HG02943 (cell line): Measurements from ENCODE around the gene GRB10.

Source experiments
- ATAC-seq: cut with Tn5 transposase; IDR thresholded peaks from one replicate; pipeline ENCODE4 v1.9.1; 2021; ENCODE audit warnings: mild to moderate bottlenecking, low read depth, moderate library complexity; ENCODE audit not compliant: unreplicated experiment

The GRB10 gene

DNA sequence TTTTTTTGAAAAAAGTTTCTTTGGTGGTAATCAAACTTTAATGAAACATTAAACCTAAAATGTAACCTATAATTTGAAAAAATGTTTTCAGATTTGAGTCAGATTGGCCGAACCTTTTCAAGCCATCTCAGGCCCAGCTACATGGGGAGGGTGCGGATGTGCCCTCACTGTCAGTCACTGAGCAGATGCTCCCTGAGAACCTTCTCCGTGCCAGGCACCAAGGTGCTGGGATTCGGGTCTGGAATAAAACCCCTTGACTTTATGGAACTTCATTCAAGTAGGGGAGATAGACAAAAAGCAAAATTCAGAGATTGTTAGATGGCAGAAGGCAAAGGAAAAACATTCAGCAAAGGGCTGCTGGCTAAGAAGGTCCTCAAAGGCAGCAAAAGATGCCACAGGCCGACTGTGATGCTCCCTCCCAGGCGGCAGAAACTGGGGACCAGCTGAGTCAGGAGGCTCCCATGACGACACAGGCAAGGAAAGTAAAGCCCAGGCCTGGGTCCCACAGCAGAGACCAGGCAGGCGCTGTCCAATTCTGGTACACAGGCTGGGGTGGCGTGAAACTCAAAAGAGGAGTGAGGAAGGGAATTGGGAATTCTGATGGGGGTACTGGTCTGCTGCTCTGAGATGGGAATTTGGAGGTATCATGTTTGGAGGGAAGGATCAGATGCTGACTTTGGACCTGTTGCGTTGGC lies 135.3 kb downstream of the GRB10 start:
- no peak for ATAC-seq

GRCh38 chr7:50646069-50646468 lies 136.6 kb downstream of the GRB10 start:
- no peak for ATAC-seq

DNA sequence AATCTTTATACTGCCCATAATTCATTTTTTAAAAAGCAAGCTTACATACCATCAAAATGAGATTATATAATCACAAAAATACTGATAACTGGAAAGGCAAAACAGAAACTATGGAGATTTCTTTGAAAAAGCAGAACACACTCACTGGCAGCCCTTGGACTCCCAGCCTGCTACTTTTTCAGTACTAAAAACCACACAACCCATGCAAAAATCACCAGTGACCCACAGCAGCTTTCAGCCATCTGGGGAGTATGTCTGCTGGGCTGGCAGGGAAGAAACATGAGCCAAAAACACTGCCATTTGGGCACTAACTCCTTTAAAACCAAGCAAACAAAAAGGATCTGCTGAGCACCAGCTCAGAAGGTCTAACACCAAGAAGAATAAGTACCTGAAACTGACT lies 137.5 kb downstream of the GRB10 start:
- no peak for ATAC-seq

- no peak for ATAC-seq
These were observed 138.1 kb downstream of the GRB10 start for GRCh38 chr7:50644586-50644985.

DNA sequence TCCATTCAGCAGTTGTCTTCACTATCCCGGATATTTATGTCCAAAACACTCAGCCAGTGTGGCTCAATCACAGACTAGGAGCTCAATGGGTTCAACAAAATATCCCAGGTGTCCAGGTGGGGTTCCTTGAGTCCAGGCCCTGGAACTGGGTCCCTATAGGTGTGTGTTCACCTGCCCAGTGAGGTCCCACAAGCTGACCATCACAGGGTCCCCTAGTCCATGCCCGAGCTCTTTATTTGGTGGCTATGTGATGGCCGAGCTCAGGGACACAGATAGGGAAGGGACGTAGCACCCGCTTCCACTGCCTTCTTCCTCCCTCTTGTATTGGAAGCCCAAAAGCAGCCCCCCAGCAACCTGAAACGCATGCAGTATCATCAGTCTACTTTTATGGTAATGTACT lies 138.6 kb downstream of the GRB10 start:
- no peak for ATAC-seq

DNA sequence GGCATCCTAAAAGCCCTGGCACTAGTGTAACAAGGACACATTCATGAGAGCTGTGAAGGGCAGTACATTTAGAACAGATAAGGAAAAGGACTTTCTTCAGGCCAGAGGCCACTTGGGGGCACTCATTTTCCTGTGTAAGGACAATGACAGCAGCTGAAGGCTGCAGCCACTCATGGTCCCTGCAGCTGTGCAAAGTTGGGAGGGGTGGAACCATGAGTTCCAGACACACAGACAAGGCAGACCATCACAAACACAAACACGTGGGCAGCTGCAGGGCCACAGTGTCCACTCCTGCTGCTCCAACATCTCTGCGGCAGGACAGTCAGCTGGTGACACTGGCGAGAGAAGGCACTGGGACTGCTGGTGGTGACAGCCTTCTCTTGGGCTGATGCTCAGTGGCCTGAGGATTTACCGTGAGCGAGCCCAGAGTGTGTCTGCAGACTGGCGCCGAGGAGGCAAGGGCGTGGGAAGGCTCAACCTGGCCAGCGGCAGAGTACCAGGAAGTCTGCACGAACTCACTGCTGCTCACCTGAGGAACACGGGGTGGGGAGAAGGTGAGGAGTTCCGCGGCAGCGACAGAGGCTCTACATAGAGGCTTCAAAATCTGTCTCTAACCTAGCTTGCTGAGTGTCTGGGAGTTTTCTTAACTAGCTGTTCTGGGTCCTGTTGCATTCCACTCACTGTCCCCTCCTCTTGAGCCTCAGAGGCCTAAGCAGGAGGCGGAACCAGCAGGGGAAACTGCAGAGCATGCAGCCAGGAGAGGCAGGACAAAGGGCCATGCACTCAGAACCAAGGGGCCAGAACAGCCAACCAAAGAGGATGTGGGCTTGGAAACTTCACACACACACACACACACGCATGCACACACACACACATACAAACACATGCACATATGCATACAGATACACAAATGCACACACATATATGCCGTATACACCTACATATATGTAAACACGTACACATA lies 141.0 kb downstream of the GRB10 start:
- ATAC-seq, result no peak

DNA sequence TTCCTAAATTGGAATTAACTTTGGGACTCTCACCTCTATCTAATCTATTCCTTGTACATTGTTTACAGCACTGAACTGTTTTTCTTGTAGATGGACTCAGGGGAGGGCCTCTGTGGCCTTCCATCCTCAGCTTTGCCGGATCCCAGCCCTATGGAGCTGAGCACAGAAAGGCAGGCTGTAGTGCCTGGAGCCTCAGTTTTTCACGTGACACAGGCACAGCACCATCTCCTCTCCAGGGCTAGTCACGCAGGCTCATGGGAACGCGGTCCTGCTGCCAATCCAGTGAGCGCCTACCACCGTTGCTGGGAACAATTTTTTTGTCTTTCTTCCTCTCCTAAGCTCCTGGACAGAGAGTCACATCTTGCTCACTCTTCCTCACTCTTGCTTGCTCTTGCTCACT lies 141.9 kb downstream of the GRB10 start:
- no peak for ATAC-seq

DNA sequence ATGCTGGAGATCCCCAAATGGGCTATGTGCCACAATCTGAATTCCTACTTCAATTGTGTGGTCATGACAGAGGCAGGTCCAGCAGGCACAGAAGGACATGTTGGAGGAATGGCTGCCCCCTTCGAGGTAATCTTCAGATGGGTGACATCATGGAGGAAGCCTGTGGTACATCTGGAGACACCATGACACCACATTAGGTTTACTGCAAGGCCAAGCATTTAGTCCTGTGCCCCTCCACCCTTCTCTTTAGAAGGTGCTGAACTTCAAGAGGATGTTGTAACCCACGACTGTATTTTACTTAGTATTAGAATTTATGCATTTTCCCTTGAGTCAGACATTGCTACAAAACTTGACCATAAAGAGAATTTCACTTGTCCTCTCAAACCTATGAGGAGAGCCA lies 142.4 kb downstream of the GRB10 start:
- ATAC-seq, result no peak

GRCh38 chr7:50637725-50638643 lies 144.7 kb downstream of the GRB10 start:
- no peak for ATAC-seq

DNA sequence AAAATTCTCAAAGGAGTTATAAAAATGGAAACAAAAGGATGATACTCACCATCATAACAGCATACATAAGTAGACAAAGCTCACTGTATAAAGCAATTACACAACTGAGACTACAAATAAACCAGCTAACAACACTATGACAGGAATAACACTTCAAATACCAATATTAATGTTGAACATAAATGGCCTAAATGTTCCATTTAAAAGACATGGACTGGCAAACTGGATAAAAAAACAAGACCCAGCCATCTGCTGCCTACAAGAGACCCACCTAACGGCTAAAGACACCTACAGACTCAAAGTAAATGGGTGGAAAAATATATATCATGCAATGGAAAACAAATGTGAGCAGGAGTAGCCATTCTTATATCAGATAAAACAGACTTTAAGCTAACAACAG lies 148.3 kb downstream of the GRB10 start:
- ATAC-seq, result no peak

- no peak for ATAC-seq
These were observed 149.3 kb downstream of the GRB10 start for GRCh38 chr7:50633414-50633710.

- ATAC-seq, result no peak
These were observed 149.9 kb downstream of the GRB10 start for GRCh38 chr7:50632561-50633413.

DNA sequence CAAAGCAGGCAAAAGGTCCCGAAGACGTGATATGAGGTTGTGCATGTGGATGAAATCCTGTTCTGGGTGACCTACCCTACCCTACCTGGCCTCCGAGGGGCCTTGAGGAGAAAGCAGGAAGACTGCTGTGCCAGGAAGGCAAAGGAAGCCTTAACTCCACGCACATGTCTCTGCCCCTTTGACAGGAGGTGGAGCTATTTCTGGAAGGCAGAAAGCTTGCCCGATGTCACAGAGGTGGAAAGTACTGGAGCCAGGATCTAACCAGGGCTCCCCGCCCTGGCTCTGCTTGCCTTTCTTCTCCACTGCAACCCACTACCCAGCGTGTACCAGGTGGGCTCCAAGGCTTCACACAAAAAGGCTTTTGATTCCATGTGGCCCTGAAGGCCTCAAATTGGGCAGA lies 151.1 kb downstream of the GRB10 start:
- no peak for ATAC-seq

DNA sequence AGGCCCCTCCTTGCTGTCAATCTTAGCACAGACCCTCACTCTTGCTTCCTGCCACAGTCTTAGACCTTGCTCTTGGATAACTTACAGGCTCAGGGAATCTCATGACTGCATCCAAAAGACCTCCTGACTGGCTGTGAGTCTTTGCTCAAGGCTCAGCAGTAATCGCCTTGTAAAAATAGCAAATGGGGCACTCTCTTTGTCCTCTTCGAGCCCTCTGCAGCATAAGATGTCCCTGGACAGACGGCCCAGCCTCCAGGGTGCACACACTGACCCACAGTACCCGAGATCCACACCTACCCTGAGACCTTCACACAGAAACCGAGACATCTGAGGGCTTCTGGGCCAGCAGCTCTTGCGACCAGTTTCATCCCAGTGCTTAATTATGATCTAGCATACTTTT lies 151.6 kb downstream of the GRB10 start:
- no peak for ATAC-seq

DNA sequence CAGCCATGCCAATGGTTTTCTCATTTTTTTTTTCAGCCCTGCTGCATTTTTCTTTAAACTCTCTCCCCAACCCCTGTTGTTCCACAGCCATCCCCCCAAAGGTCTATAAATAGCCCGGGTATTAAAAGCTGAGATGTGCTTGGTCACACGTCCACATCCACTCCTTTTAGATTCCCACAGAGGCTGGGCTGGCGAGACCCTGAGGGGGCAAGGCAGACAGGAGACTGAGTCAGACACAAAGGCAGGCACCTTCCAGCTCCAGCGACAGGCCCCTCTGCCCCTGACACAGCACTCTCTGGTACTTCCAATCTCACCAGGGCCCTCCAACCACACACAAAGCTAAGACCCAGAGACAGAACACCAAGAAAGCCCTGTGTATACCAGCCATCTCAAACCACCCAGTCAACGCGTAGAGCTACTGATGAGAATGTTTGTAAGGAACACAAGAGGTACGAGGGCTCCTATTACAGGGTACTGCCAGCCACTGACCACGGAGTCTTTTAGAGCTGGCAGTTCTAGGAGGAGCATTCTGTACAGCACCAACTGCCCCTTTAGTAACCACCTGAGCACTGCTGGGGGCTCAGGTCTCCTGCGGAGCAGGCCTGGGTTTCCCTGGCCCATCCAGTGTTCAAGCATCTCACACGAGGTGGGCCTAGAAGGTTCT lies 153.3 kb downstream of the GRB10 start:
- ATAC-seq, result no peak

DNA sequence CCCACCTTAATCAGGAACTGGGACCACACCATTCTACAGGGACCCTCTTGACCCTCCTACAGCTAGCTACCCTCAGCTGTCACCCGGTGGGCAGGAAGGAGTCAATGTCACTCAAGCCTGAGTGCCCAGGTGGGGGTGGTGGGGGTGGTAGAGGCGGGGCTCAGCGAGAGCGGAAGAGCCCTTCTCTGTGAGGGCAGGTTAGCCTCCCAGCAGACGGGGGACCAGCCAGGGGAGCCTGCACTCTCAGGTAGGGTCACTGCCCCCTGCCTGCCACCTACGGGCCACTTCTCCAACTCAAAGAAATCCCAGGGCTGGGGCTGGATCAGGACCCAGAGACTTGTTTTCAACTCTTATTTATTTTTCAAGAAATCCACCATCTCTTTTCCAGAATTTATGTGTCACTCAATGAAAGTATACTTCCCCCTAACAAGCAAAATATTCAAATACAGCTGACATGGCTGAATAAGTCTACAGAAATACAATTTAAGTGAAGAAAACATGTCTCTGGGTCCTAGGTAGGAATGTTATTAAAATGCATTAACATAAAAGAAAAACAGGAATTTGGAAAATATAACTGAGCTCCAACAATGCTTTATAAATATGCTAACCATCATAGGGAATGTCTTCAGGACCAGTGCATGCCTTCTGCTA lies 154.1 kb downstream of the GRB10 start:
- no peak for ATAC-seq

DNA sequence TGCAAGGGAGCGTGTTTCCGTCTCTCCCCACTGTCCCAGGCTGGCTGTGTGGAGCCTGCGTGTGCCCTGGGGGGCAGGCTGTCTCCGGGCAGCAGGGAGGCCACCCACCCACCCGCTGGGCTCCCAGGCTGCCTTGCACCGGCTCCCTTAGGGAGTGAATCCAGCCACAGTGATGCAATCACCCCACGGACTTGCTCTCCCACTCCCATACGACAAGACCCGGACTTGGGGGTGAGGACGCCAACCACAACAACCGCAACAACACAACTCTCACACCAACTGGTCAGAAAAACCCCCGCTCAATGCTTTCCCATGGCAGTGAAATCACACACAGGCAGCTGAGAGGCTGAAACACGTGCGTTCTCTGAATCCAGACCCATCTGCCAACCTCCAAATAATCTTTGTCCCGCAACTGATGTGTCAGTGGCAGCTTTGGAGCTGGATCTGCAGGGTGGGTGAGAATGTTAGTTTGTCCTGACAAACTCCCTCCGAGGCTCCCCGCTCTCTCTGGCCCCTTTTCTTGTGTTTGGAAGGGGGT lies 154.8 kb downstream of the GRB10 start:
- no peak for ATAC-seq

GRCh38 chr7:50626286-50626685 lies 156.4 kb downstream of the GRB10 start:
- ATAC-seq, result no peak

- ATAC-seq, result no peak
These were observed 157.3 kb downstream of the GRB10 start for GRCh38 chr7:50625360-50625759.
